SK-N-SH (cell line): ENCODE measurements around the gene LTC4S.

Experiments used
- FOSL2 ChIP-seq: IDR thresholded peaks from 2 replicates; pipeline ENCODE4 v1.4.0; 2012; ENCODE audit warnings: low read depth, mild to moderate bottlenecking, moderate library complexity, borderline replicate concordance
- NRF1 ChIP-seq: IDR thresholded peaks from 2 replicates; pipeline ENCODE4 v1.6.1; 2012; ENCODE audit warnings: low read depth, mild to moderate bottlenecking, low read length
- SIN3A ChIP-seq: IDR thresholded peaks from 2 replicates; pipeline ENCODE4 v1.6.1; 2012; ENCODE audit warnings: low read depth, mild to moderate bottlenecking, low read length, moderate library complexity, borderline replicate concordance
- TAF1 ChIP-seq: IDR thresholded peaks from 2 replicates; pipeline ENCODE4 v1.6.1; 2012; ENCODE audit warnings: low read depth, mild to moderate bottlenecking, low read length, moderate library complexity, borderline replicate concordance
- TF ChIP-seq, protein P1 (sequence below): IDR thresholded peaks from 2 replicates; pipeline ENCODE4 v1.6.1; 2012; ENCODE audit warnings: mild to moderate bottlenecking, low read depth, low read length, moderate library complexity
- TF ChIP-seq, protein P2 (sequence below): fragments of 200-600 bp; sonication (generic); IDR thresholded peaks from 2 replicates; pipeline ENCODE4 v1.6.1; 2017; ENCODE audit warnings: antibody characterized with exemption, mild to moderate bottlenecking, moderate library complexity
- TF ChIP-seq, protein P3 (sequence below): fragments of 150-350 bp; IDR thresholded peaks from 2 replicates; pipeline ENCODE4 v1.6.1; 2017; ENCODE audit warnings: antibody characterized with exemption, low read length, low read depth, borderline replicate concordance
- TF ChIP-seq, protein P4 (sequence below): IDR thresholded peaks from 2 replicates; pipeline ENCODE4 v1.4.0; 2012; ENCODE audit warnings: low read depth, borderline replicate concordance

DNA sequence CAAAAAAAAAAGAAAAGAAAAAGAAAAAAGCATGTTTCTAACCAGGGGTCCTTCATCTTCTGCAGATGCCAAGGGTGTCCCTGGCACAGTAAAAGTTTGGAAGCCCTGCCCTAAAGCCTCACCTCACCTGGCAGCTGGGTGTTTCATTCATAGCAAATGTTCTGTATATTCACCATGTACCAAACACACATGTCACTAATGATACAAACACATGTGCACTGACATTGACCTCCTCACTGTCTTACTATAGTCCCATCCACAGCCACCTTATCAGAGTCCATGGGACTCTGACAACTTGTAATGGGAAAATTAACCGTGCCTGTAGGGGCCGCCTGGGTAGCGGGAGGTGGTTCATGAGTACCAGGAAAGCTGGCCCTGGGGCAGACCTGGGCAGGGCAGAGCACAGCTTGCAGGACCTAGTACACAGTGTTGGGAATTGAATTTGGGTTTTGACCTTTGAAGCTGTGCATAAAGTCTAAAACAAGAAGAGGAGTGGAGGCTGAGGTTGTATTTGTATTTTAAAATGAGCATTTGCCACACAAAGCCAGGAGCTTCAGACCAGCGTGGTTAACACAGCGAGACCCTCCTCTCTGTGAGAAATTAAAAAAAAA, 19.3 kb downstream of the LTC4S start:
- TF ChIP-seq, protein P1, sequence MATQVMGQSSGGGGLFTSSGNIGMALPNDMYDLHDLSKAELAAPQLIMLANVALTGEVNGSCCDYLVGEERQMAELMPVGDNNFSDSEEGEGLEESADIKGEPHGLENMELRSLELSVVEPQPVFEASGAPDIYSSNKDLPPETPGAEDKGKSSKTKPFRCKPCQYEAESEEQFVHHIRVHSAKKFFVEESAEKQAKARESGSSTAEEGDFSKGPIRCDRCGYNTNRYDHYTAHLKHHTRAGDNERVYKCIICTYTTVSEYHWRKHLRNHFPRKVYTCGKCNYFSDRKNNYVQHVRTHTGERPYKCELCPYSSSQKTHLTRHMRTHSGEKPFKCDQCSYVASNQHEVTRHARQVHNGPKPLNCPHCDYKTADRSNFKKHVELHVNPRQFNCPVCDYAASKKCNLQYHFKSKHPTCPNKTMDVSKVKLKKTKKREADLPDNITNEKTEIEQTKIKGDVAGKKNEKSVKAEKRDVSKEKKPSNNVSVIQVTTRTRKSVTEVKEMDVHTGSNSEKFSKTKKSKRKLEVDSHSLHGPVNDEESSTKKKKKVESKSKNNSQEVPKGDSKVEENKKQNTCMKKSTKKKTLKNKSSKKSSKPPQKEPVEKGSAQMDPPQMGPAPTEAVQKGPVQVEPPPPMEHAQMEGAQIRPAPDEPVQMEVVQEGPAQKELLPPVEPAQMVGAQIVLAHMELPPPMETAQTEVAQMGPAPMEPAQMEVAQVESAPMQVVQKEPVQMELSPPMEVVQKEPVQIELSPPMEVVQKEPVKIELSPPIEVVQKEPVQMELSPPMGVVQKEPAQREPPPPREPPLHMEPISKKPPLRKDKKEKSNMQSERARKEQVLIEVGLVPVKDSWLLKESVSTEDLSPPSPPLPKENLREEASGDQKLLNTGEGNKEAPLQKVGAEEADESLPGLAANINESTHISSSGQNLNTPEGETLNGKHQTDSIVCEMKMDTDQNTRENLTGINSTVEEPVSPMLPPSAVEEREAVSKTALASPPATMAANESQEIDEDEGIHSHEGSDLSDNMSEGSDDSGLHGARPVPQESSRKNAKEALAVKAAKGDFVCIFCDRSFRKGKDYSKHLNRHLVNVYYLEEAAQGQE = no peak
- TF ChIP-seq, protein P2, sequence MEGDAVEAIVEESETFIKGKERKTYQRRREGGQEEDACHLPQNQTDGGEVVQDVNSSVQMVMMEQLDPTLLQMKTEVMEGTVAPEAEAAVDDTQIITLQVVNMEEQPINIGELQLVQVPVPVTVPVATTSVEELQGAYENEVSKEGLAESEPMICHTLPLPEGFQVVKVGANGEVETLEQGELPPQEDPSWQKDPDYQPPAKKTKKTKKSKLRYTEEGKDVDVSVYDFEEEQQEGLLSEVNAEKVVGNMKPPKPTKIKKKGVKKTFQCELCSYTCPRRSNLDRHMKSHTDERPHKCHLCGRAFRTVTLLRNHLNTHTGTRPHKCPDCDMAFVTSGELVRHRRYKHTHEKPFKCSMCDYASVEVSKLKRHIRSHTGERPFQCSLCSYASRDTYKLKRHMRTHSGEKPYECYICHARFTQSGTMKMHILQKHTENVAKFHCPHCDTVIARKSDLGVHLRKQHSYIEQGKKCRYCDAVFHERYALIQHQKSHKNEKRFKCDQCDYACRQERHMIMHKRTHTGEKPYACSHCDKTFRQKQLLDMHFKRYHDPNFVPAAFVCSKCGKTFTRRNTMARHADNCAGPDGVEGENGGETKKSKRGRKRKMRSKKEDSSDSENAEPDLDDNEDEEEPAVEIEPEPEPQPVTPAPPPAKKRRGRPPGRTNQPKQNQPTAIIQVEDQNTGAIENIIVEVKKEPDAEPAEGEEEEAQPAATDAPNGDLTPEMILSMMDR = no peak
- TF ChIP-seq, protein P3, sequence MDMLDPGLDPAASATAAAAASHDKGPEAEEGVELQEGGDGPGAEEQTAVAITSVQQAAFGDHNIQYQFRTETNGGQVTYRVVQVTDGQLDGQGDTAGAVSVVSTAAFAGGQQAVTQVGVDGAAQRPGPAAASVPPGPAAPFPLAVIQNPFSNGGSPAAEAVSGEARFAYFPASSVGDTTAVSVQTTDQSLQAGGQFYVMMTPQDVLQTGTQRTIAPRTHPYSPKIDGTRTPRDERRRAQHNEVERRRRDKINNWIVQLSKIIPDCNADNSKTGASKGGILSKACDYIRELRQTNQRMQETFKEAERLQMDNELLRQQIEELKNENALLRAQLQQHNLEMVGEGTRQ = no peak
- no peak for TF ChIP-seq FOSL2
- TF ChIP-seq TAF1 = no peak
- no peak for TF ChIP-seq NRF1
- no peak for TF ChIP-seq SIN3A
- TF ChIP-seq, protein P4, sequence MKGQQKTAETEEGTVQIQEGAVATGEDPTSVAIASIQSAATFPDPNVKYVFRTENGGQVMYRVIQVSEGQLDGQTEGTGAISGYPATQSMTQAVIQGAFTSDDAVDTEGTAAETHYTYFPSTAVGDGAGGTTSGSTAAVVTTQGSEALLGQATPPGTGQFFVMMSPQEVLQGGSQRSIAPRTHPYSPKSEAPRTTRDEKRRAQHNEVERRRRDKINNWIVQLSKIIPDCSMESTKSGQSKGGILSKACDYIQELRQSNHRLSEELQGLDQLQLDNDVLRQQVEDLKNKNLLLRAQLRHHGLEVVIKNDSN = no peak
